ENCODE results near the gene AKAP1. TPM values are rescaled to one million over a fixed set of nuclear protein-coding genes. Genes with fewer than 3 reads are reported as not detected.

AKAP1 gene
- total RNA-seq, 1 donor = 14.5 TPM

GRCh38 chr17:57135026-57135788 lies 50.2 kb downstream of the AKAP1 start:
- Histone ChIP-seq H3K4me1 (ENCODE audit: insufficient read depth, low read length) (no peaks in the 10 kb centered on the region), H3K27ac (ENCODE audit: low read depth, low read length) (no peak overlapping the region), H3K9me3 (ENCODE audit: low read depth, low read length) (no peaks in the 10 kb centered on the region), H3K27me3 (ENCODE audit: insufficient read depth, low read length) (no peaks in the 10 kb centered on the region), H3K36me3 (ENCODE audit: insufficient read depth, low read length) (no peaks in the 10 kb centered on the region), H3K79me2 (ENCODE audit: insufficient read depth, low read length) (no peaks in the 10 kb centered on the region), H3K4me3 (ENCODE audit: insufficient read depth, low read length) (no peak overlapping the region), H4K20me1 (ENCODE audit: insufficient read depth, low read length) (no peaks in the 10 kb centered on the region), H3K4me2 (ENCODE audit: insufficient read depth, low read length) (no peak overlapping the region), H2AFZ (ENCODE audit: low read length) (no peak overlapping the region)
- TF ChIP-seq, protein P1, sequence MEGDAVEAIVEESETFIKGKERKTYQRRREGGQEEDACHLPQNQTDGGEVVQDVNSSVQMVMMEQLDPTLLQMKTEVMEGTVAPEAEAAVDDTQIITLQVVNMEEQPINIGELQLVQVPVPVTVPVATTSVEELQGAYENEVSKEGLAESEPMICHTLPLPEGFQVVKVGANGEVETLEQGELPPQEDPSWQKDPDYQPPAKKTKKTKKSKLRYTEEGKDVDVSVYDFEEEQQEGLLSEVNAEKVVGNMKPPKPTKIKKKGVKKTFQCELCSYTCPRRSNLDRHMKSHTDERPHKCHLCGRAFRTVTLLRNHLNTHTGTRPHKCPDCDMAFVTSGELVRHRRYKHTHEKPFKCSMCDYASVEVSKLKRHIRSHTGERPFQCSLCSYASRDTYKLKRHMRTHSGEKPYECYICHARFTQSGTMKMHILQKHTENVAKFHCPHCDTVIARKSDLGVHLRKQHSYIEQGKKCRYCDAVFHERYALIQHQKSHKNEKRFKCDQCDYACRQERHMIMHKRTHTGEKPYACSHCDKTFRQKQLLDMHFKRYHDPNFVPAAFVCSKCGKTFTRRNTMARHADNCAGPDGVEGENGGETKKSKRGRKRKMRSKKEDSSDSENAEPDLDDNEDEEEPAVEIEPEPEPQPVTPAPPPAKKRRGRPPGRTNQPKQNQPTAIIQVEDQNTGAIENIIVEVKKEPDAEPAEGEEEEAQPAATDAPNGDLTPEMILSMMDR (IDR thresholded peaks at IDR 0.05; ENCODE audit: extremely low read depth, low read depth, low read length) = no peak
- no peak for DNase-seq (ENCODE audit: insufficient read length, low spot score, missing footprints)

DNA sequence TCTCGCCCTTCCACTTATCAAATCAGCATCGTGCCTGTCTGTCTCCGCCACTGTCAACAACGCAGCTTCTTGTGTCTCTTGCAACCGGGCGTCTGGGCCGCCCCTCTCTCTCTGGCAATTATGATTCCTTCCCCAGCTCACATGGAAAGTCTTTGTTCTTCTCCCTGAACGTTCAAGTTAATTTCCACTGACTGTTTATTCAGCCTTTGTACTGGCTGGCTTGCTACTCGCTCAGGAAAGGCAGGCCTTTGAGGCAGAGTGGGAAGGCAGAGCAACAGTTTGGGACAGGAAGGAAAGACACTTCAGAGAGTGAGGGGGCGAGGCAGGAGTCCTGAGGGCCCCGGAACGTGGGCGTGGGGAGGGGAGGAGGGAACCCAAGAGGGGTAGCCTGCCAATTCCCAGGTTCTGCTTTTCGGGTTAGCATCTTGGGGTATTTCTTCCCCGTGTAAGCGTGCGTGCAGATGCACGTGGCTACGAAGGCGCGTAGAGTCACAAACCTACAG lies 50.8 kb downstream of the AKAP1 start:
- no peaks in the 10 kb centered on the region for H3K79me2 ChIP-seq (ENCODE audit: insufficient read depth, low read length)
- H3K27ac ChIP-seq (ENCODE audit: low read depth, low read length) = no peak overlapping the region
- H4K20me1 ChIP-seq (ENCODE audit: insufficient read depth, low read length) = no peaks in the 10 kb centered on the region
- no peak overlapping the region for H2AFZ ChIP-seq (ENCODE audit: low read length)
- no peaks in the 10 kb centered on the region for H3K36me3 ChIP-seq (ENCODE audit: insufficient read depth, low read length)
- no peaks in the 10 kb centered on the region for H3K27me3 ChIP-seq (ENCODE audit: insufficient read depth, low read length)
- no peaks in the 10 kb centered on the region for H3K4me1 ChIP-seq (ENCODE audit: insufficient read depth, low read length)
- H3K9me3 ChIP-seq (ENCODE audit: low read depth, low read length) = no peaks in the 10 kb centered on the region
- H3K4me2 ChIP-seq (ENCODE audit: insufficient read depth, low read length) = no peak overlapping the region
- TF ChIP-seq, protein P1 (IDR thresholded peaks at IDR 0.05; ENCODE audit: extremely low read depth, low read depth, low read length) = no peak
- no peak overlapping the region for H3K4me3 ChIP-seq (ENCODE audit: insufficient read depth, low read length)
- no peak for DNase-seq (ENCODE audit: insufficient read length, low spot score, missing footprints)

GRCh38 chr17:57136355-57136754 lies 51.3 kb downstream of the AKAP1 start:
- H4K20me1 ChIP-seq (ENCODE audit: insufficient read depth, low read length) = no peaks in the 10 kb centered on the region
- TF ChIP-seq, protein P1 (IDR thresholded peaks at IDR 0.05; ENCODE audit: extremely low read depth, low read depth, low read length) = no peak
- no peaks in the 10 kb centered on the region for H3K79me2 ChIP-seq (ENCODE audit: insufficient read depth, low read length)
- no peak overlapping the region for H2AFZ ChIP-seq (ENCODE audit: low read length)
- H3K27ac ChIP-seq (ENCODE audit: low read depth, low read length) = no peak overlapping the region
- no peaks in the 10 kb centered on the region for H3K9me3 ChIP-seq (ENCODE audit: low read depth, low read length)
- no peak overlapping the region for H3K4me2 ChIP-seq (ENCODE audit: insufficient read depth, low read length)
- H3K27me3 ChIP-seq (ENCODE audit: insufficient read depth, low read length) = no peaks in the 10 kb centered on the region
- DNase-seq (ENCODE audit: insufficient read length, low spot score, missing footprints) = no peak
- H3K36me3 ChIP-seq (ENCODE audit: insufficient read depth, low read length) = no peaks in the 10 kb centered on the region
- no peak overlapping the region for H3K4me3 ChIP-seq (ENCODE audit: insufficient read depth, low read length)
- no peaks in the 10 kb centered on the region for H3K4me1 ChIP-seq (ENCODE audit: insufficient read depth, low read length)

- Histone ChIP-seq H4K20me1 (ENCODE audit: insufficient read depth, low read length) (no peaks in the 10 kb centered on the region), H3K4me1 (ENCODE audit: insufficient read depth, low read length) (no peaks in the 10 kb centered on the region), H3K27me3 (ENCODE audit: insufficient read depth, low read length) (peaks cover under 1% of the 10 kb centered on the region), H3K79me2 (ENCODE audit: insufficient read depth, low read length) (no peaks in the 10 kb centered on the region), H3K4me3 (ENCODE audit: insufficient read depth, low read length) (no peak overlapping the region), H3K4me2 (ENCODE audit: insufficient read depth, low read length) (no peak overlapping the region), H3K27ac (ENCODE audit: low read depth, low read length) (no peak overlapping the region), H2AFZ (ENCODE audit: low read length) (no peak overlapping the region), H3K9me3 (ENCODE audit: low read depth, low read length) (no peaks in the 10 kb centered on the region), H3K36me3 (ENCODE audit: insufficient read depth, low read length) (no peaks in the 10 kb centered on the region)
- DNase-seq (ENCODE audit: insufficient read length, low spot score, missing footprints) = no peak
- TF ChIP-seq, protein P1 (IDR thresholded peaks at IDR 0.05; ENCODE audit: extremely low read depth, low read depth, low read length) = no peak
These were observed 53.2 kb downstream of the AKAP1 start for GRCh38 chr17:57138030-57138911.

Data from osteoblast (primary cell).